Keratinocyte (primary cell): Measurements from ENCODE around the gene TNKS1BP1. TPM values are rescaled to one million over a fixed set of nuclear protein-coding genes. Genes with fewer than 3 reads are reported as not detected.
A peak's percentile ranks its signal among the peaks of the same experiment; 100 is the strongest.

Experiments
- DNase-seq: peaks from one replicate; pipeline ENCODE4 v3.0.0-alpha.2; 2011; ENCODE audit warnings: low read depth, missing footprints, low spot score
- FAIRE-seq: peaks from 2 replicates; lab custom pipeline; 2011; peaks lifted over from hg19 to GRCh38; lab: Jason Lieb, UNC
- H2AFZ ChIP-seq: 2 replicates; pipeline ENCODE4 v1.6.0; 2012; ENCODE audit warnings: low read length, control low read depth, inconsistent platforms; ENCODE audit not compliant: control insufficient read depth
- H3K27ac ChIP-seq: 2 replicates; pipeline ENCODE4 v1.5.1; 2011; ENCODE audit warnings: low read length; ENCODE audit not compliant: control insufficient read depth, insufficient read depth
- H3K27me3 ChIP-seq: 3 replicates; pipeline ENCODE4 v1.6.0; 2011; ENCODE audit warnings: low read length; ENCODE audit not compliant: control insufficient read depth, insufficient read depth; ENCODE audit errors: extremely low read depth
- H3K36me3 ChIP-seq, 2 experiments: 2 replicates in 1 of 2; 3 replicates in 1 of 2; pipeline ENCODE4 v1.5.1; 2011; ENCODE audit warnings: low read length in 2 of 2, mild to moderate bottlenecking in 1 of 2; ENCODE audit not compliant: control insufficient read depth in 2 of 2, insufficient read depth in 2 of 2; ENCODE audit errors: extremely low read depth in 1 of 2
- H3K4me1 ChIP-seq: 3 replicates; pipeline ENCODE4 v1.5.1; 2011; ENCODE audit warnings: low read length; ENCODE audit not compliant: control insufficient read depth, insufficient read depth; ENCODE audit errors: extremely low read depth
- H3K4me2 ChIP-seq: 3 replicates; pipeline ENCODE4 v1.6.0; 2011; ENCODE audit warnings: low read depth, low read length; ENCODE audit not compliant: control insufficient read depth, insufficient read depth; ENCODE audit errors: extremely low read depth
- H3K4me3 ChIP-seq, 3 experiments: fragments of 200-600 bp in 1 of 3; sonication (generic) in 1 of 3; 2 replicates in 2 of 3; 3 replicates in 1 of 3; pipeline ENCODE4 v1.5.1; 2011 to 2016; ENCODE audit warnings: low read length in 3 of 3, mild to moderate bottlenecking in 3 of 3, control low read depth in 2 of 3, inconsistent platforms in 1 of 3, low read depth in 1 of 3, mixed read lengths in 1 of 3, mixed run types in 1 of 3, moderate library complexity in 1 of 3; ENCODE audit not compliant: control insufficient read depth in 2 of 3, insufficient read depth in 2 of 3; ENCODE audit errors: extremely low read depth in 1 of 3
- H3K79me2 ChIP-seq: 2 replicates; pipeline ENCODE4 v1.6.0; 2012; ENCODE audit warnings: low read length; ENCODE audit not compliant: control insufficient read depth, insufficient read depth
- H3K9ac ChIP-seq: 3 replicates; pipeline ENCODE4 v1.6.0; 2011; ENCODE audit warnings: low read length; ENCODE audit not compliant: control insufficient read depth, insufficient read depth; ENCODE audit errors: extremely low read depth
- H3K9me1 ChIP-seq: 3 replicates; pipeline ENCODE4 v1.6.0; 2011; ENCODE audit warnings: low read length; ENCODE audit not compliant: control insufficient read depth, insufficient read depth; ENCODE audit errors: extremely low read depth
- H3K9me3 ChIP-seq: 2 replicates; pipeline ENCODE4 v1.5.1; 2012; ENCODE audit warnings: low read depth, low read length; ENCODE audit not compliant: control insufficient read depth
- H4K20me1 ChIP-seq: 3 replicates; pipeline ENCODE4 v1.6.0; 2011; ENCODE audit warnings: low read length; ENCODE audit not compliant: control insufficient read depth, insufficient read depth; ENCODE audit errors: extremely low read depth
- EZH2 ChIP-seq: IDR thresholded peaks from one replicate; pipeline ENCODE4 v1.6.1; 2012; ENCODE audit warnings: inconsistent platforms, mild to moderate bottlenecking, low read length, moderate library complexity
- dilution Hi-C: fragments of 300-500 bp; cut with MboI; formaldehyde crosslinking; loops from one replicate; pipeline ENCODE4 v1.7.0; 2020; ENCODE audit warnings: low sequenced_read_pairs; ENCODE audit not compliant: extremely low pct_ligation_motif_present
- polyA minus RNA-seq, 3 experiments: library from RNA; depleted of rRNA, polyadenylated mRNA; stranded (reverse); fragments of >200 nt; gene quantifications; 1 replicate in 1 of 3; 2 replicates in 1 of 3; 3 replicates in 1 of 3; pipeline ENCODE4 v1.2.3, GENCODE V29; 2011
- polyA plus RNA-seq, 5 experiments: library from polyadenylated mRNA; depleted of rRNA in 3 of 5; stranded (reverse) in 3 of 5; stranded (forward) in 1 of 5; unstranded in 1 of 5; fragments of >200 nt; gene quantifications; 1 replicate in 1 of 5; 2 replicates in 3 of 5; 3 replicates in 1 of 5; pipeline versions ENCODE4 v1.2.1 to v1.2.3, GENCODE V29; 2011 to 2012; ENCODE audit warnings: missing spikeins in 2 of 5, low read depth in 1 of 5, low replicate concordance in 1 of 5
- TF ChIP-seq, protein P1 (sequence below), 3 experiments: IDR thresholded peaks in 1 of 3; conservative IDR thresholded peaks in 1 of 3; optimal IDR thresholded peaks in 1 of 3; 2 replicates in 2 of 3; 3 replicates in 1 of 3; pipeline versions ENCODE3 to v1.5.1; 2011; ENCODE audit warnings: low read length in 3 of 3, mild to moderate bottlenecking in 3 of 3, moderate library complexity in 2 of 3, control low read depth in 1 of 3, inconsistent platforms in 1 of 3; ENCODE audit not compliant: insufficient read depth in 2 of 3; ENCODE audit errors: extremely low read depth in 1 of 3

TNKS1BP1 gene, protein sequence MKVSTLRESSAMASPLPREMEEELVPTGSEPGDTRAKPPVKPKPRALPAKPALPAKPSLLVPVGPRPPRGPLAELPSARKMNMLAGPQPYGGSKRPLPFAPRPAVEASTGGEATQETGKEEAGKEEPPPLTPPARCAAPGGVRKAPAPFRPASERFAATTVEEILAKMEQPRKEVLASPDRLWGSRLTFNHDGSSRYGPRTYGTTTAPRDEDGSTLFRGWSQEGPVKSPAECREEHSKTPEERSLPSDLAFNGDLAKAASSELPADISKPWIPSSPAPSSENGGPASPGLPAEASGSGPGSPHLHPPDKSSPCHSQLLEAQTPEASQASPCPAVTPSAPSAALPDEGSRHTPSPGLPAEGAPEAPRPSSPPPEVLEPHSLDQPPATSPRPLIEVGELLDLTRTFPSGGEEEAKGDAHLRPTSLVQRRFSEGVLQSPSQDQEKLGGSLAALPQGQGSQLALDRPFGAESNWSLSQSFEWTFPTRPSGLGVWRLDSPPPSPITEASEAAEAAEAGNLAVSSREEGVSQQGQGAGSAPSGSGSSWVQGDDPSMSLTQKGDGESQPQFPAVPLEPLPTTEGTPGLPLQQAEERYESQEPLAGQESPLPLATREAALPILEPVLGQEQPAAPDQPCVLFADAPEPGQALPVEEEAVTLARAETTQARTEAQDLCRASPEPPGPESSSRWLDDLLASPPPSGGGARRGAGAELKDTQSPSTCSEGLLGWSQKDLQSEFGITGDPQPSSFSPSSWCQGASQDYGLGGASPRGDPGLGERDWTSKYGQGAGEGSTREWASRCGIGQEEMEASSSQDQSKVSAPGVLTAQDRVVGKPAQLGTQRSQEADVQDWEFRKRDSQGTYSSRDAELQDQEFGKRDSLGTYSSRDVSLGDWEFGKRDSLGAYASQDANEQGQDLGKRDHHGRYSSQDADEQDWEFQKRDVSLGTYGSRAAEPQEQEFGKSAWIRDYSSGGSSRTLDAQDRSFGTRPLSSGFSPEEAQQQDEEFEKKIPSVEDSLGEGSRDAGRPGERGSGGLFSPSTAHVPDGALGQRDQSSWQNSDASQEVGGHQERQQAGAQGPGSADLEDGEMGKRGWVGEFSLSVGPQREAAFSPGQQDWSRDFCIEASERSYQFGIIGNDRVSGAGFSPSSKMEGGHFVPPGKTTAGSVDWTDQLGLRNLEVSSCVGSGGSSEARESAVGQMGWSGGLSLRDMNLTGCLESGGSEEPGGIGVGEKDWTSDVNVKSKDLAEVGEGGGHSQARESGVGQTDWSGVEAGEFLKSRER (N-terminal part only)
- polyA plus RNA-seq = 88.3 to 107 TPM (median 94.3 TPM) in 3 replicates
- 155 TPM for polyA plus RNA-seq (2011; ENCODE audit: low read depth)
- polyA plus RNA-seq (2011; cell fraction: cytosol; rRNA removed) = 73.8 and 93.4 TPM in 2 replicates
- polyA plus RNA-seq (2011; cell fraction: nucleus; rRNA removed) = 419 and 507 TPM in 2 replicates
- 200 and 415 TPM in 2 replicates for polyA plus RNA-seq (2012; ENCODE audit: low replicate concordance)
- polyA minus RNA-seq = 196 to 291 TPM (median 228 TPM) in 3 replicates
- polyA minus RNA-seq (2011; cell fraction: cytosol; rRNA and poly(A)+ RNA removed) = 155 TPM
- 200 and 236 TPM in 2 replicates for polyA minus RNA-seq (2011; cell fraction: nucleus; rRNA and poly(A)+ RNA removed)

DNA sequence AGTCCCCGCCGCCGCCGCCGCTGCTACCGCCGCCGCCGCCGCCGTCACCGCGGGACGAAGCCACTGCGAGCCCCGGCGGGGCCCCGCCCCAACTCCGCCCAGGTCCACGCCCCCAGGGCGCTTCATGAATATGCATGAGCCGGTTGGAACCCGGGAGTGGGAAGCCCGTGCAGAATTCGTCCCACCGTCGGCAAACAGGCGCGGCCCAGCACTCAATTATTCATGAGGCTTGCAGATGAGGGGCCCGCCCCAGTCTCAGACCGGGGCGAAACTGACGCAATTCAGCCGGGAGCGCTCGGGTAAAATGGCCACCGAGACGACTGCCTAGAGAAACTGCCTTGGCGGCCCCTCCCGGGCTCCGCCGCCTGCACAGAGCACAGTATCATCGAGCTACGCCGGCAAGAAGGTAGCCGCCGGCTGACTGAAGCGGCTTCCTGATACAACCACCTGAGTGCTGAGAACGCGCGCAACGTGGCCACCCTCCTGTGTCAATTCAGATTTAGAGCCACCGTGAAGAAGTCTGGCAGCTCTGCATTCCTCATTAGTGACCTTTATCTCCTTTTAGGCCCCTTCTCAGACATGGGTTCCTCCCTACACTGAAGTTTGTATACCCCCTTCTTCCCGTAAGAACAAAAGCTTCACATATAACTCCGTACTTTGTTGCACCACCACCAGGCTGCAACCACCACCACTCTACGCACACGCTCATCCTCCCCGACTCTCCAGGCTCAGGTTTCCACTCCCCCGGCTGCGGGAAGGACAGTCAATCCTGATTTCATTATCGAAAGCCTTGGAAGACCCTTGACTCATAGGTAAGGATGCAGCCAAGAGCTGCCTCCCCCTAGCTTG, at the start of gene TNKS1BP1:
Gene TNKS1BP1, minus strand, starts transcription at position 67 of the 849 bp plus-strand sequence. CDS start 3,067 bp downstream, outside the sequence.
- Histone ChIP-seq H3K27me3 (no peaks in the 10 kb centered on the region), H3K4me3 (peak within 1 kb of the TSS; percentile 76 to 92 (median 87)), H3K4me1 (peaks cover 43% of the 10 kb centered on the region), H3K9me3 (no peaks in the 10 kb centered on the region), H3K27ac (peak within 1 kb of the TSS; percentile 97), H3K9ac (peak within 1 kb of the TSS; percentile 93), H2AFZ (peak within 1 kb of the TSS; percentile 71), H3K9me1 (peaks cover 2% of the 10 kb centered on the region), H4K20me1 (no peaks in the 10 kb centered on the region), H3K36me3 (peaks cover 20 to 40% of the 10 kb centered on the region in 2 experiments), H3K4me2 (peak within 1 kb of the TSS; percentile 94), H3K79me2 (peaks cover 31% of the 10 kb centered on the region)
- TF ChIP-seq EZH2 = no peak
- TF ChIP-seq, protein P1, sequence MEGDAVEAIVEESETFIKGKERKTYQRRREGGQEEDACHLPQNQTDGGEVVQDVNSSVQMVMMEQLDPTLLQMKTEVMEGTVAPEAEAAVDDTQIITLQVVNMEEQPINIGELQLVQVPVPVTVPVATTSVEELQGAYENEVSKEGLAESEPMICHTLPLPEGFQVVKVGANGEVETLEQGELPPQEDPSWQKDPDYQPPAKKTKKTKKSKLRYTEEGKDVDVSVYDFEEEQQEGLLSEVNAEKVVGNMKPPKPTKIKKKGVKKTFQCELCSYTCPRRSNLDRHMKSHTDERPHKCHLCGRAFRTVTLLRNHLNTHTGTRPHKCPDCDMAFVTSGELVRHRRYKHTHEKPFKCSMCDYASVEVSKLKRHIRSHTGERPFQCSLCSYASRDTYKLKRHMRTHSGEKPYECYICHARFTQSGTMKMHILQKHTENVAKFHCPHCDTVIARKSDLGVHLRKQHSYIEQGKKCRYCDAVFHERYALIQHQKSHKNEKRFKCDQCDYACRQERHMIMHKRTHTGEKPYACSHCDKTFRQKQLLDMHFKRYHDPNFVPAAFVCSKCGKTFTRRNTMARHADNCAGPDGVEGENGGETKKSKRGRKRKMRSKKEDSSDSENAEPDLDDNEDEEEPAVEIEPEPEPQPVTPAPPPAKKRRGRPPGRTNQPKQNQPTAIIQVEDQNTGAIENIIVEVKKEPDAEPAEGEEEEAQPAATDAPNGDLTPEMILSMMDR (optimal IDR thresholded peaks at IDR 0.05 in 1 of 3, IDR thresholded peaks at IDR 0.05 in 1 of 3, conservative IDR thresholded peaks at IDR 0.05 in 1 of 3; ENCODE audit: extremely low read depth in 1 of 3, insufficient read depth in 2 of 3, low read length in 3 of 3) = peak in 2 of 3 experiments; percentile 6 to 8
- DNase-seq (no peak), FAIRE-seq (peak; percentile 78)
- dilution Hi-C loops = no loop called here
